NK-92 treated with Interleukin-12 subunit alpha and Interleukin-12 subunit beta, amount 100 ng/mL, for 24 hours (cell line): ENCODE results near the gene XBP1.
"Not testable (repeated sequence)": the region's sequence is repeated elsewhere in the genome, so short reads cannot be mapped to it uniquely, and the experiment has no call there.

Experiments used
- DNase-seq: peaks from one replicate; lab custom pipeline; 2025; lab: John Stamatoyannopoulos, UW

XBP1 gene

GRCh38 chr22:28791841-28792490, 8.4 kb downstream of the XBP1 start:
- DNase-seq = no peak

GRCh38 chr22:28791124-28791523, 9.2 kb downstream of the XBP1 start:
- DNase-seq = no peak

- DNase-seq = no peak
Measured at GRCh38 chr22:28788601-28789000, 11.8 kb downstream of the XBP1 start.

- no peak for DNase-seq
Measured at GRCh38 chr22:28783786-28784671, 16.3 kb downstream of the XBP1 start.

- DNase-seq = no peak
Measured at GRCh38 chr22:28780296-28780695, 20.1 kb downstream of the XBP1 start.

GRCh38 chr22:28779833-28780232, 20.5 kb downstream of the XBP1 start:
- DNase-seq = no peak

GRCh38 chr22:28774378-28774777, 26.0 kb downstream of the XBP1 start:
- no peak for DNase-seq

GRCh38 chr22:28773461-28773867, 26.9 kb downstream of the XBP1 start:
- no peak for DNase-seq

GRCh38 chr22:28772633-28773460, 27.5 kb downstream of the XBP1 start, which contains the start of gene CCDC117:
CCDC117 (plus strand) TSS chr22:28772695; CDS start chr22:28772850, 155 bp downstream.
- peak; percentile 88 for DNase-seq

- DNase-seq = no peak
Measured at GRCh38 chr22:28771195-28771791, 29.1 kb downstream of the XBP1 start.

- no peak for DNase-seq
Measured at GRCh38 chr22:28769394-28770085, 30.8 kb downstream of the XBP1 start.

GRCh38 chr22:28768701-28769393, 31.5 kb downstream of the XBP1 start:
- DNase-seq = no peak

- DNase-seq = no peak
Measured at GRCh38 chr22:28766628-28767027, 33.7 kb downstream of the XBP1 start.

- not testable (repeated sequence) for DNase-seq
Measured at GRCh38 chr22:28762000-28762399, 38.4 kb downstream of the XBP1 start.

GRCh38 chr22:28761449-28761755, 39.0 kb downstream of the XBP1 start:
- no peak for DNase-seq

GRCh38 chr22:28759861-28760560, 40.4 kb downstream of the XBP1 start:
- no peak for DNase-seq

GRCh38 chr22:28754512-28754911, 45.9 kb downstream of the XBP1 start:
- not testable (repeated sequence) for DNase-seq

- no peak for DNase-seq
Measured at GRCh38 chr22:28750471-28750881, 49.9 kb downstream of the XBP1 start.
